ENCODE measurements around the gene ST8SIA4. TPM values are rescaled to one million over a fixed set of nuclear protein-coding genes. Genes with fewer than 3 reads are reported as not detected.

The ST8SIA4 gene
- total and polyA plus RNA-seq, 10 of the 15 experiments (the other 5 are each of a cell fraction or from before 2014, with no cell fraction given) = 4.4 to 30.9 (median 19.5) TPM

DNA sequence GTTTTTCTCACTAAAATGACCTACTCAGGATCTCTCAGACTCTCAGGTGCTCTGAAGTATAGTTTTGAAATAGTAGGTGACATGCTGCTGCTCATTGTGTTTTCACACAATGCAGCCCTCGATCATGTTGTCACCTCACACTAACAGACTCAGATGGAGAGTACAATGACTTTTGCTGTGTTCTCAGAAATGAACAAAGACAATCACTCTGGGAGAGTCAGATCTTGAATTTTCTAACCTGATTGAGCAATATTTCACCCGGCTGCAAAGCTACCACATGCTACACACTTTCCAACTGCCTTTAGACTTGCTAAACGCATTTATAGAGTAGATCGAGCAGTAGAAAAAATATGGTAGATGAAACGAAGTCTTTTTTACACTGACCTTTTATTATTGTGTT lies 113.4 kb downstream of the ST8SIA4 start (continued):
- no peak for TF ChIP-seq EGR1 (IDR thresholded peaks at IDR 0.05; ENCODE audit: borderline replicate concordance in 1 of 2, low read depth in 2 of 2, low read length in 2 of 2)
- TF ChIP-seq SKIL (IDR thresholded peaks at IDR 0.05; ENCODE audit: low read depth, poor library complexity, severe bottlenecking) = no peak

- no peaks in the 10 kb centered on the region for H3K27me3 ChIP-seq (replicated peaks in 1 of 2; ENCODE audit: control insufficient read depth in 2 of 2, insufficient read depth in 2 of 2, low read length in 1 of 2)
- intact Hi-C loops (cut with micrococcal nuclease; ENCODE audit: unreplicated experiment) (no loop called here), in situ Hi-C loops (cut with MboI) (no loop called here)
- FAIRE-seq = no peak
- ATAC-seq = peak; percentile 53
- ChIA-PET SMC1A (ENCODE audit: uncharacterized antibody, unreplicated experiment) (interaction anchor here (0.6 to 5.9 kb wide), 26 partner anchors 9 to 205 kb away, joined by 3 to 81 read pairs (median 4); partner anchors contain the start of gene ST8SIA4), CTCF (interaction anchor here (0.6 to 4.5 kb wide), 17 partner anchors 9 to 115 kb away, joined by 3 to 32 read pairs (median 5); partner anchors contain the start of gene ST8SIA4), RAD21 (ENCODE audit: unreplicated experiment) (interaction anchor here (0.8 to 4.1 kb wide), 18 partner anchors 9 to 121 kb away, joined by 3 to 44 read pairs (median 7); partner anchors contain the start of gene ST8SIA4), POLR2A (interaction anchor here (1.0 to 3.0 kb wide), 9 partner anchors 8 to 253 kb away, joined by 3 to 12 read pairs (median 4); partner anchors contain the start of genes FAM174A and ST8SIA4)
- peak overlapping the region; percentile 6; the same call in 1 of the 2 replicates for H3K27ac ChIP-seq (ENCODE audit: control insufficient read depth, insufficient read depth)
- peaks cover 6% of the 10 kb centered on the region; the same call in 2 of the 3 replicates for H3K9me3 ChIP-seq (replicated peaks; ENCODE audit: control insufficient read depth, insufficient read depth, low read length)
- H3K4me2 ChIP-seq (ENCODE audit: control insufficient read depth, insufficient read depth) = no peak overlapping the region
- no peaks in the 10 kb centered on the region for H4K20me1 ChIP-seq (ENCODE audit: control insufficient read depth, insufficient read depth)
- no peak overlapping the region for H3K4me3 ChIP-seq
- H3K36me3 ChIP-seq (ENCODE audit: control insufficient read depth in 2 of 2, insufficient read depth in 2 of 2, low read length in 1 of 2) = no peaks in the 10 kb centered on the region
- no peaks in the 10 kb centered on the region for H3K79me2 ChIP-seq (ENCODE audit: control insufficient read depth, insufficient read depth, low read length)
- DNase-seq (ENCODE audit: low read depth, low spot score) = no peak
- no peak overlapping the region for H3K9ac ChIP-seq (ENCODE audit: control insufficient read depth, insufficient read depth, low read length)
- WGBS (ENCODE audit: insufficient coverage, insufficient replicate concordance, low lambda C conversion rate, missing lambda C conversion rate) = 93% methylated on average over 2 of the region's 2 CpGs
- H2AFZ ChIP-seq (ENCODE audit: control insufficient read depth, low read depth, low read length) = no peak overlapping the region; the same call in 1 of the 2 replicates
- H3K4me1 ChIP-seq (ENCODE audit: control insufficient read depth, insufficient read depth, low read length) = peaks cover 12% of the 10 kb centered on the region
- no TSS peak for BruUV-seq (replicated peaks)
- TF ChIP-seq IKZF2 (IDR thresholded peaks at IDR 0.05) = peak in 1 of 2 experiments; percentile 38; a peak in 2 of 4 replicates
- peak; percentile 31; the same call in 1 of the 2 replicates for TF ChIP-seq IKZF1 (conservative IDR thresholded peaks at IDR 0.05)
- TF ChIP-seq, protein P1, sequence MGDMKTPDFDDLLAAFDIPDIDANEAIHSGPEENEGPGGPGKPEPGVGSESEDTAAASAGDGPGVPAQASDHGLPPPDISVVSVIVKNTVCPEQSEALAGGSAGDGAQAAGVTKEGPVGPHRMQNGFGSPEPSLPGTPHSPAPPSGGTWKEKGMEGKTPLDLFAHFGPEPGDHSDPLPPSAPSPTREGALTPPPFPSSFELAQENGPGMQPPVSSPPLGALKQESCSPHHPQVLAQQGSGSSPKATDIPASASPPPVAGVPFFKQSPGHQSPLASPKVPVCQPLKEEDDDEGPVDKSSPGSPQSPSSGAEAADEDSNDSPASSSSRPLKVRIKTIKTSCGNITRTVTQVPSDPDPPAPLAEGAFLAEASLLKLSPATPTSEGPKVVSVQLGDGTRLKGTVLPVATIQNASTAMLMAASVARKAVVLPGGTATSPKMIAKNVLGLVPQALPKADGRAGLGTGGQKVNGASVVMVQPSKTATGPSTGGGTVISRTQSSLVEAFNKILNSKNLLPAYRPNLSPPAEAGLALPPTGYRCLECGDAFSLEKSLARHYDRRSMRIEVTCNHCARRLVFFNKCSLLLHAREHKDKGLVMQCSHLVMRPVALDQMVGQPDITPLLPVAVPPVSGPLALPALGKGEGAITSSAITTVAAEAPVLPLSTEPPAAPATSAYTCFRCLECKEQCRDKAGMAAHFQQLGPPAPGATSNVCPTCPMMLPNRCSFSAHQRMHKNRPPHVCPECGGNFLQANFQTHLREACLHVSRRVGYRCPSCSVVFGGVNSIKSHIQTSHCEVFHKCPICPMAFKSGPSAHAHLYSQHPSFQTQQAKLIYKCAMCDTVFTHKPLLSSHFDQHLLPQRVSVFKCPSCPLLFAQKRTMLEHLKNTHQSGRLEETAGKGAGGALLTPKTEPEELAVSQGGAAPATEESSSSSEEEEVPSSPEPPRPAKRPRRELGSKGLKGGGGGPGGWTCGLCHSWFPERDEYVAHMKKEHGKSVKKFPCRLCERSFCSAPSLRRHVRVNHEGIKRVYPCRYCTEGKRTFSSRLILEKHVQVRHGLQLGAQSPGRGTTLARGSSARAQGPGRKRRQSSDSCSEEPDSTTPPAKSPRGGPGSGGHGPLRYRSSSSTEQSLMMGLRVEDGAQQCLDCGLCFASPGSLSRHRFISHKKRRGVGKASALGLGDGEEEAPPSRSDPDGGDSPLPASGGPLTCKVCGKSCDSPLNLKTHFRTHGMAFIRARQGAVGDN (IDR thresholded peaks at IDR 0.05) = 0 out of 2 replicates have a peak, but pooled peaks have one; percentile 14
- TF ChIP-seq POU2F2 (IDR thresholded peaks at IDR 0.05; ENCODE audit: borderline replicate concordance, low read depth, low read length) = no peak
- TF ChIP-seq RAD21 (IDR thresholded peaks at IDR 0.05; ENCODE audit: insufficient read depth, low read depth, low read length) = no peak
- TF ChIP-seq RUNX3 (IDR thresholded peaks at IDR 0.05; ENCODE audit: low read length) = no peak
- TF ChIP-seq, protein P2, sequence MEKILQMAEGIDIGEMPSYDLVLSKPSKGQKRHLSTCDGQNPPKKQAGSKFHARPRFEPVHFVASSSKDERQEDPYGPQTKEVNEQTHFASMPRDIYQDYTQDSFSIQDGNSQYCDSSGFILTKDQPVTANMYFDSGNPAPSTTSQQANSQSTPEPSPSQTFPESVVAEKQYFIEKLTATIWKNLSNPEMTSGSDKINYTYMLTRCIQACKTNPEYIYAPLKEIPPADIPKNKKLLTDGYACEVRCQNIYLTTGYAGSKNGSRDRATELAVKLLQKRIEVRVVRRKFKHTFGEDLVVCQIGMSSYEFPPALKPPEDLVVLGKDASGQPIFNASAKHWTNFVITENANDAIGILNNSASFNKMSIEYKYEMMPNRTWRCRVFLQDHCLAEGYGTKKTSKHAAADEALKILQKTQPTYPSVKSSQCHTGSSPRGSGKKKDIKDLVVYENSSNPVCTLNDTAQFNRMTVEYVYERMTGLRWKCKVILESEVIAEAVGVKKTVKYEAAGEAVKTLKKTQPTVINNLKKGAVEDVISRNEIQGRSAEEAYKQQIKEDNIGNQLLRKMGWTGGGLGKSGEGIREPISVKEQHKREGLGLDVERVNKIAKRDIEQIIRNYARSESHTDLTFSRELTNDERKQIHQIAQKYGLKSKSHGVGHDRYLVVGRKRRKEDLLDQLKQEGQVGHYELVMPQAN (conservative IDR thresholded peaks at IDR 0.05) = no peak
- no peak for TF ChIP-seq USF1 (IDR thresholded peaks at IDR 0.05; ENCODE audit: borderline replicate concordance, extremely low read length, insufficient read depth, low read depth, low read length)
These were observed 114.7 kb downstream of the ST8SIA4 start for GRCh38 chr5:100788417-100788816.

Data from GM12878 (cell line).